B cell (primary cell): ENCODE data around the gene LRRC42. TPM values are rescaled to one million over a fixed set of nuclear protein-coding genes. Genes with fewer than 3 reads are reported as not detected.

ENCODE experiments used
- ATAC-seq: fragments of 200-7000 bp; cut with Tn5 transposase; one replicate; pipeline ENCODE4 v1.10.0; 2021; ENCODE audit warnings: low read depth, mild to moderate bottlenecking, moderate number of reproducible peaks, moderate library complexity
- CTCF ChIA-PET: fragments of 350-600 bp; sonication (Branson Sonifier 250); formaldehyde crosslinking; loops from one replicate; lab custom pipeline; 2021; ENCODE audit warnings: antibody characterized with exemption, inconsistent platforms; lab: Charles Lee
- POLR2A ChIA-PET: fragments of 350-600 bp; sonication (Branson Sonifier 250); formaldehyde crosslinking; loops from one replicate; lab custom pipeline; 2021; ENCODE audit warnings: antibody characterized with exemption; lab: Charles Lee
- DNase-seq: peaks from one replicate; pipeline ENCODE4 v3.0.0; 2013
- H2AFZ ChIP-seq: 2 replicates; pipeline ENCODE4 v1.6.1; 2012; ENCODE audit warnings: mild to moderate bottlenecking, low read depth, low read length; ENCODE audit not compliant: insufficient read depth, poor library complexity, severe bottlenecking
- H3K27ac ChIP-seq, 2 donors: 1 replicate in 1 of 2; 2 replicates in 1 of 2; pipeline ENCODE4 v1.5.1; 2012 to 2013; ENCODE audit warnings: low read length in 2 of 2, mild to moderate bottlenecking in 2 of 2, moderate library complexity in 1 of 2
- H3K27me3 ChIP-seq, 4 experiments: fragments of 200-600 bp in 1 of 4; sonication (generic) in 1 of 4; replicated peaks in 1 of 4; 1 replicate in 2 of 4; 2 replicates in 2 of 4; pipeline versions ENCODE4 v1.6.1 to v1.7.0; 2013 to 2016; ENCODE audit warnings: low read length in 3 of 4, mild to moderate bottlenecking in 2 of 4, mixed read lengths in 1 of 4, moderate library complexity in 1 of 4; ENCODE audit not compliant: insufficient read depth in 4 of 4, control insufficient read depth in 3 of 4; ENCODE audit errors: control extremely low read depth in 1 of 4
- H3K36me3 ChIP-seq, 2 experiments: replicated peaks in 1 of 2; 1 replicate in 1 of 2; 2 replicates in 1 of 2; pipeline versions ENCODE4 v1.6.1 to v1.7.1; 2013; ENCODE audit warnings: low read length in 1 of 2; ENCODE audit not compliant: insufficient read depth in 2 of 2, control insufficient read depth in 1 of 2; ENCODE audit errors: control extremely low read depth in 1 of 2, extremely low read depth in 1 of 2
- H3K4me1 ChIP-seq, 2 donors: fragments of 200-600 bp in 1 of 2; sonication (generic) in 1 of 2; 1 replicate in 1 of 2; 2 replicates in 1 of 2; pipeline versions ENCODE4 v1.5.1 to v1.6.1; 2013 to 2017; ENCODE audit warnings: low read length in 2 of 2; ENCODE audit not compliant: control insufficient read depth in 2 of 2, insufficient read depth in 2 of 2
- H3K4me2 ChIP-seq: replicated peaks from 2 replicates; pipeline ENCODE3; 2012; ENCODE audit warnings: mild to moderate bottlenecking, low read depth, low read length; ENCODE audit not compliant: poor library complexity, severe bottlenecking
- H3K4me3 ChIP-seq, 5 experiments: fragments of 200-600 bp in 1 of 5; sonication (generic) in 1 of 5; 1 replicate in 3 of 5; 2 replicates in 2 of 5; pipeline versions ENCODE4 v1.5.1 to v1.7.0; 2011 to 2016; ENCODE audit warnings: low read length in 4 of 5, mild to moderate bottlenecking in 4 of 5, low read depth in 2 of 5, control low read depth in 1 of 5, moderate library complexity in 1 of 5; ENCODE audit not compliant: insufficient read depth in 1 of 5; ENCODE audit errors: control extremely low read depth in 1 of 5, extremely low read depth in 1 of 5
- H3K79me2 ChIP-seq: fragments of 200-600 bp; sonication (generic); one replicate; pipeline ENCODE4 v1.6.0; 2016; ENCODE audit warnings: low read length; ENCODE audit not compliant: control insufficient read depth, insufficient read depth
- H3K9ac ChIP-seq: fragments of 200-600 bp; sonication (generic); 2 replicates; pipeline ENCODE4 v1.6.1; 2017; ENCODE audit warnings: mild to moderate bottlenecking, low read length, moderate library complexity
- H3K9me3 ChIP-seq, 3 donors: one replicate each; pipeline versions ENCODE4 v1.6.1 to v1.7.1; 2013; ENCODE audit warnings: low read length in 2 of 3; ENCODE audit not compliant: control insufficient read depth in 2 of 3, insufficient read depth in 1 of 3; ENCODE audit errors: control extremely low read depth in 1 of 3
- H4K20me1 ChIP-seq: 2 replicates; pipeline ENCODE4 v1.6.0; 2012; ENCODE audit warnings: mild to moderate bottlenecking, low read length; ENCODE audit not compliant: insufficient read depth, control insufficient read depth, poor library complexity, severe bottlenecking
- H3K27ac Mint-ChIP-seq: one replicate; pipeline ENCODE4 v1.8.0; 2021; ENCODE audit warnings: mixed read lengths
- H3K27me3 Mint-ChIP-seq: one replicate; pipeline ENCODE4 v1.8.0; 2021; ENCODE audit warnings: mixed read lengths
- H3K4me1 Mint-ChIP-seq: one replicate; pipeline ENCODE4 v1.8.0; 2021; ENCODE audit warnings: mixed read lengths
- H3K4me3 Mint-ChIP-seq: one replicate; pipeline ENCODE4 v1.8.0; 2021; ENCODE audit warnings: mixed read lengths
- H3K9me3 Mint-ChIP-seq: one replicate; pipeline ENCODE4 v1.8.0; 2022; ENCODE audit warnings: mixed read lengths; ENCODE audit not compliant: insufficient read depth
- EZH2 ChIP-seq: IDR thresholded peaks from 2 replicates; pipeline ENCODE4 v1.6.1; 2012; ENCODE audit warnings: borderline replicate concordance, low read depth, mild to moderate bottlenecking, moderate library complexity, low read length; ENCODE audit not compliant: insufficient read depth, poor library complexity, severe bottlenecking
- WGBS: methylation state at CpG from one replicate; pipeline ENCODE4 v1.1.5; 2013; ENCODE audit warnings: missing lambda C conversion rate; ENCODE audit not compliant: insufficient coverage; 5-methylcytosine and 5-hydroxymethylcytosine counted together
- intact Hi-C: fragments of 100-400 bp; cut with micrococcal nuclease; formaldehyde crosslinking; loops from one replicate; pipeline ENCODE4 v1.10.0; 2022
- polyA plus RNA-seq: library from polyadenylated mRNA; depleted of rRNA; stranded (reverse); fragments of >200 nt; gene quantifications from 2 replicates; pipeline ENCODE4 v1.2.3, GENCODE V29; 2012
- total RNA-seq, 2 donors: library from RNA; stranded (reverse); fragments of 120-200 nt in 1 of 2; gene quantifications; 1 replicate in 1 of 2; 2 replicates in 1 of 2; pipeline versions ENCODE4 v1.2.3 to v1.2.4, GENCODE V29; 2013 to 2022
- TF ChIP-seq, protein P1 (sequence below): fragments of 200-600 bp; IDR thresholded peaks from one replicate; pipeline ENCODE4 v1.8.0; 2022; ENCODE audit warnings: antibody characterized with exemption, mild to moderate bottlenecking

Gene LRRC42
- total and polyA plus RNA-seq, 2 donors (not counting 1 experiment from before 2014, with no cell fraction given), result 4.7 to 10.3 TPM

- no peaks in the 10 kb centered on the region for H3K9me3 ChIP-seq
- H2AFZ ChIP-seq, result no peak overlapping the region
- no peaks in the 10 kb centered on the region for H3K27me3 ChIP-seq
- POLR2A ChIA-PET, result no interaction called here
- intact Hi-C loops, result no loop called here
- H3K27ac ChIP-seq, result no peak overlapping the region
- CTCF ChIA-PET, result no interaction called here
- H3K4me3 ChIP-seq, result no peak overlapping the region
- peaks cover 7% of the 10 kb centered on the region for H3K27me3 Mint-ChIP-seq
- no peak overlapping the region for H3K4me2 ChIP-seq
- DNase-seq (no peak), ATAC-seq (no peak)
- no peaks in the 10 kb centered on the region for H3K9me3 Mint-ChIP-seq
- H3K79me2 ChIP-seq, result no peaks in the 10 kb centered on the region
- H3K4me1 ChIP-seq, result no peaks in the 10 kb centered on the region
- TF ChIP-seq EZH2, result no peak
- TF ChIP-seq, protein P1, sequence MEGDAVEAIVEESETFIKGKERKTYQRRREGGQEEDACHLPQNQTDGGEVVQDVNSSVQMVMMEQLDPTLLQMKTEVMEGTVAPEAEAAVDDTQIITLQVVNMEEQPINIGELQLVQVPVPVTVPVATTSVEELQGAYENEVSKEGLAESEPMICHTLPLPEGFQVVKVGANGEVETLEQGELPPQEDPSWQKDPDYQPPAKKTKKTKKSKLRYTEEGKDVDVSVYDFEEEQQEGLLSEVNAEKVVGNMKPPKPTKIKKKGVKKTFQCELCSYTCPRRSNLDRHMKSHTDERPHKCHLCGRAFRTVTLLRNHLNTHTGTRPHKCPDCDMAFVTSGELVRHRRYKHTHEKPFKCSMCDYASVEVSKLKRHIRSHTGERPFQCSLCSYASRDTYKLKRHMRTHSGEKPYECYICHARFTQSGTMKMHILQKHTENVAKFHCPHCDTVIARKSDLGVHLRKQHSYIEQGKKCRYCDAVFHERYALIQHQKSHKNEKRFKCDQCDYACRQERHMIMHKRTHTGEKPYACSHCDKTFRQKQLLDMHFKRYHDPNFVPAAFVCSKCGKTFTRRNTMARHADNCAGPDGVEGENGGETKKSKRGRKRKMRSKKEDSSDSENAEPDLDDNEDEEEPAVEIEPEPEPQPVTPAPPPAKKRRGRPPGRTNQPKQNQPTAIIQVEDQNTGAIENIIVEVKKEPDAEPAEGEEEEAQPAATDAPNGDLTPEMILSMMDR, result no peak
- no peak overlapping the region for H3K4me3 Mint-ChIP-seq
- no peak overlapping the region for H3K27ac Mint-ChIP-seq
- H4K20me1 ChIP-seq, result no peaks in the 10 kb centered on the region
- H3K36me3 ChIP-seq, result no peaks in the 10 kb centered on the region
- WGBS, result 49% methylated on average over 15 of the region's 20 CpGs
- H3K4me1 Mint-ChIP-seq, result no peaks in the 10 kb centered on the region
- no peak overlapping the region for H3K9ac ChIP-seq
Measured at GRCh38 chr1:53982034-53982762, 36.0 kb downstream of the LRRC42 start.

DNA sequence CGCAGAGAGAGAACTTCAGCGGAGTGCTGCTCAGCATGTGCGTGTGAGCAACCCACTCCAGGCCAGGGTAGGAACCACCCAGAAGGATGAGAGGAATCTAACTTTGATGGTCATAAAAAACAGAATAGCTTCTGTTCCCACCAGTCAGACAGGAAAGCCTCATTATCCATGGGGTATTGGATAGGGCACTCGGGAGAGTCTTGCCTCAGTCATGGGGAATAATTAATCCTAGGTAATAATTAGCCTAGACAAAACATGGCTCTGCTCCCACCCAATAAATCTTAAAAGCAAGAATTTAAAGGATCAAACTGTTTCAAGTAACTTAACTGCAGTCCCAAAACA, 36.6 kb downstream of the LRRC42 start:
- intact Hi-C loops, result no loop called here
- Mint-ChIP-seq H3K4me3 (no peak overlapping the region), H3K27me3 (peaks cover 7% of the 10 kb centered on the region), H3K4me1 (no peaks in the 10 kb centered on the region), H3K27ac (no peak overlapping the region), H3K9me3 (no peaks in the 10 kb centered on the region)
- H3K27me3 ChIP-seq, result no peaks in the 10 kb centered on the region
- ATAC-seq (no peak), DNase-seq (no peak)
- 100% methylated on average over 1 of the region's 4 CpGs for WGBS
- H3K36me3 ChIP-seq, result no peaks in the 10 kb centered on the region
- no peak overlapping the region for H2AFZ ChIP-seq
- no peak overlapping the region for H3K4me2 ChIP-seq
- H3K4me3 ChIP-seq, result no peak overlapping the region
- ChIA-PET CTCF (no interaction called here), POLR2A (no interaction called here)
- H4K20me1 ChIP-seq, result no peaks in the 10 kb centered on the region
- no peaks in the 10 kb centered on the region for H3K79me2 ChIP-seq
- H3K27ac ChIP-seq, result no peak overlapping the region
- TF ChIP-seq EZH2, result no peak
- TF ChIP-seq, protein P1, result no peak
- no peak overlapping the region for H3K9ac ChIP-seq
- H3K9me3 ChIP-seq, result peaks cover 0 to 4% (median 0%) of the 10 kb centered on the region in 3 donors
- no peaks in the 10 kb centered on the region for H3K4me1 ChIP-seq
